Nephron (organoid): ENCODE data around the gene LRCH1.

Experiments used
- H3K27ac Mint-ChIP-seq, 3 experiments: 2 replicates each; pipeline ENCODE4 v1.8.0; 2020; ENCODE audit warnings: mixed read lengths in 3 of 3, mild to moderate bottlenecking in 2 of 3, moderate library complexity in 1 of 3
- H3K27me3 Mint-ChIP-seq: 2 replicates; pipeline ENCODE4 v1.8.0; 2021; ENCODE audit warnings: low read depth, mild to moderate bottlenecking, moderate library complexity, mixed read lengths
- H3K36me3 Mint-ChIP-seq: 2 replicates; pipeline ENCODE4 v1.8.0; 2020; ENCODE audit warnings: low read depth, mixed read lengths
- H3K4me1 Mint-ChIP-seq: 2 replicates; pipeline ENCODE4 v1.8.0; 2020; ENCODE audit warnings: mixed read lengths
- H3K4me3 Mint-ChIP-seq, 3 experiments: 2 replicates each; pipeline ENCODE4 v1.8.0; 2020; ENCODE audit warnings: mild to moderate bottlenecking in 3 of 3, mixed read lengths in 3 of 3, moderate library complexity in 2 of 3
- H3K9me3 Mint-ChIP-seq: 2 replicates; pipeline ENCODE4 v1.8.0; 2020; ENCODE audit warnings: mixed read lengths
- TF ChIP-seq, protein P1 (sequence below), 3 experiments: fragments of 200-600 bp; sonication (generic); IDR thresholded peaks; one replicate each; pipeline ENCODE4 v1.5.0; 2021; ENCODE audit warnings: antibody characterized with exemption in 3 of 3; ENCODE audit not compliant: unreplicated experiment in 3 of 3

The LRCH1 gene

DNA sequence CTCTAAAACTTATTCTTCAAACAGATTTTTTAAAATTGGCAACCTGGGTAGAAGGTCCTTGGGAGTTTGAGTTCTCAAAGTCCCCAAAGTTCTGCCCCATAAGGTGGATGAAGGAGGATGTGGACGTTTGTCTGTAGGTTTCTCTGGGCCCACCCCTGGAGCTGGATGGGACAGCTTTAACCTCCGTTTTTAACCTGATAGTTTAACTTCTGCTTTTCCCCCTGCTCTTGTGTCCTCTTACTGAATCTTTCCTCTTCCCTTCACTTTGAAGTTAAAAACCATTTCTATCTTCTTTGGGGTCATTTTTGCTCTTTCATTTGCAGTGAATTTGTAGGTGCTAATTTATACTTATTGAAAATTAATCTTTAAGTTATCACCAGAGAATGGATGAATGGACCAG, 164.9 kb downstream of the LRCH1 start:
- H3K27me3 Mint-ChIP-seq, result no peaks in the 10 kb centered on the region
- TF ChIP-seq, protein P1, sequence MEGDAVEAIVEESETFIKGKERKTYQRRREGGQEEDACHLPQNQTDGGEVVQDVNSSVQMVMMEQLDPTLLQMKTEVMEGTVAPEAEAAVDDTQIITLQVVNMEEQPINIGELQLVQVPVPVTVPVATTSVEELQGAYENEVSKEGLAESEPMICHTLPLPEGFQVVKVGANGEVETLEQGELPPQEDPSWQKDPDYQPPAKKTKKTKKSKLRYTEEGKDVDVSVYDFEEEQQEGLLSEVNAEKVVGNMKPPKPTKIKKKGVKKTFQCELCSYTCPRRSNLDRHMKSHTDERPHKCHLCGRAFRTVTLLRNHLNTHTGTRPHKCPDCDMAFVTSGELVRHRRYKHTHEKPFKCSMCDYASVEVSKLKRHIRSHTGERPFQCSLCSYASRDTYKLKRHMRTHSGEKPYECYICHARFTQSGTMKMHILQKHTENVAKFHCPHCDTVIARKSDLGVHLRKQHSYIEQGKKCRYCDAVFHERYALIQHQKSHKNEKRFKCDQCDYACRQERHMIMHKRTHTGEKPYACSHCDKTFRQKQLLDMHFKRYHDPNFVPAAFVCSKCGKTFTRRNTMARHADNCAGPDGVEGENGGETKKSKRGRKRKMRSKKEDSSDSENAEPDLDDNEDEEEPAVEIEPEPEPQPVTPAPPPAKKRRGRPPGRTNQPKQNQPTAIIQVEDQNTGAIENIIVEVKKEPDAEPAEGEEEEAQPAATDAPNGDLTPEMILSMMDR (IDR thresholded peaks at IDR 0.05; ENCODE audit: unreplicated experiment in 3 of 3), result no peak
- peaks cover 4% of the 10 kb centered on the region for H3K36me3 Mint-ChIP-seq
- H3K4me1 Mint-ChIP-seq, result peaks cover 26% of the 10 kb centered on the region
- peak overlapping the region in 1 of 3 experiments; percentile 8 for H3K27ac Mint-ChIP-seq
- no peak overlapping the region for H3K4me3 Mint-ChIP-seq
- no peaks in the 10 kb centered on the region for H3K9me3 Mint-ChIP-seq

DNA sequence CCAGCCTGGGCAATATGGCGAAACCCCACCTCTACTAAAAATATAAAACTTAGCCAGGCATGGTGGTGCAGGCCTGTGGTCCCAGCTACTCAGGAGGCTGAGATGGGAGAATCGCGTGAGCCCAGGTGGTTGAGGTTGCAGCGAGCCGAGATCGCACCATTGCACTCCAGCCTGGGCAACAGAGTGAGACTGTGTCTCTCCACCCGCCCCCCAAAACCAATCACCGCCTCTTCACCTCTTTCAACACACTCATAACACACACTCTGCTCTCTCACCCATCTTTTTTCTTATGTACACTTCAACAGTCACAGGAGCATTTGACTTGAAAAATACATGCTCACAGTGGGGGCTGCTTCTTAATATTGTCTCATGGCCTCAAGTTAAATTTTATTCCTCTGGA, 167.2 kb downstream of the LRCH1 start:
- Mint-ChIP-seq H3K9me3 (no peaks in the 10 kb centered on the region), H3K27me3 (no peaks in the 10 kb centered on the region), H3K27ac (no peak overlapping the region), H3K4me1 (peaks cover 26% of the 10 kb centered on the region), H3K36me3 (peaks cover 24% of the 10 kb centered on the region), H3K4me3 (no peak overlapping the region)
- TF ChIP-seq, protein P1 (IDR thresholded peaks at IDR 0.05; ENCODE audit: unreplicated experiment in 3 of 3), result no peak

DNA sequence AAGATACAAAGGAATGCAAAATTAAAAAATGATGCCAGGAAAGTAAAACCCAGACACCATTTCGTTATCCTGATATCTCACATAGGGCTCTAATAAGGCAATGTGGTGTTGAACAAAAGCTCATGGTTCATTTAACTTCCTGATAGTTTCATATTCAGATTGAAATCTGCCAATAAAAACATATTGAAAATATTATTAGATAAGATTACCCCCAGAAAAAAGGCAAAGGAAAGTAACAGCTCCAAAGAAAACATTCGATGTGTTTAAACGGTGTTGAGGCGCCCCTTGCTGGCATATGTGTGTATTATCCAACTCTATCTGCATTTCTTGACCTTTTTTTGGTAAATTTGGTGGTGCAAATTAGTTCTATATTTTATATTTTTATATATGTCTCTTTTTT, 168.1 kb downstream of the LRCH1 start:
- no peak overlapping the region for H3K27ac Mint-ChIP-seq
- H3K4me3 Mint-ChIP-seq, result no peak overlapping the region
- peaks cover 33% of the 10 kb centered on the region for H3K36me3 Mint-ChIP-seq
- no peaks in the 10 kb centered on the region for H3K27me3 Mint-ChIP-seq
- no peaks in the 10 kb centered on the region for H3K9me3 Mint-ChIP-seq
- peaks cover 25% of the 10 kb centered on the region for H3K4me1 Mint-ChIP-seq
- TF ChIP-seq, protein P1 (IDR thresholded peaks at IDR 0.05; ENCODE audit: unreplicated experiment in 3 of 3), result peak; percentile 79 to 88 (median 81)

DNA sequence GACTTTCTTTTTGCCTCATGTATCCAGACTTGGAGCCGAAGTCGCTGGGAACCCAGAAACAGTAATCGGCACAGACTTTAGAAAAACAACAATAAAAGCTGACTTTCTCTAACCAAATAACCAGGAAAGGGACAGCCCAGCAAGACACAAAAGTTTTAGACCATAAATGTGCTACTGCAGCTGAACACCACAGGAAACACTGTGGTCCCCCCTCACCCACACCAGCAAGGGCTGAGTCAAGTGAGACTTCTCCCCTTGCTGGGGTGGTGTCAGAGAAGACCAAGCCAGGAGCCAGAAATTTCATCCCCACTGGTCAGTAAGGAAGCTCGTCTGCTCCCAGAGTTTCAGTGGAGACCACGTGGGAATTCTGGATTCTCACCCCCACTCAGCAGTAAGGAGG, 173.4 kb downstream of the LRCH1 start:
- no peak overlapping the region for H3K4me3 Mint-ChIP-seq
- H3K9me3 Mint-ChIP-seq, result no peaks in the 10 kb centered on the region
- H3K27me3 Mint-ChIP-seq, result no peaks in the 10 kb centered on the region
- peaks cover 74% of the 10 kb centered on the region for H3K36me3 Mint-ChIP-seq
- no peak overlapping the region for H3K27ac Mint-ChIP-seq
- H3K4me1 Mint-ChIP-seq, result peaks cover 5% of the 10 kb centered on the region
- TF ChIP-seq, protein P1 (IDR thresholded peaks at IDR 0.05; ENCODE audit: unreplicated experiment in 3 of 3), result no peak

DNA sequence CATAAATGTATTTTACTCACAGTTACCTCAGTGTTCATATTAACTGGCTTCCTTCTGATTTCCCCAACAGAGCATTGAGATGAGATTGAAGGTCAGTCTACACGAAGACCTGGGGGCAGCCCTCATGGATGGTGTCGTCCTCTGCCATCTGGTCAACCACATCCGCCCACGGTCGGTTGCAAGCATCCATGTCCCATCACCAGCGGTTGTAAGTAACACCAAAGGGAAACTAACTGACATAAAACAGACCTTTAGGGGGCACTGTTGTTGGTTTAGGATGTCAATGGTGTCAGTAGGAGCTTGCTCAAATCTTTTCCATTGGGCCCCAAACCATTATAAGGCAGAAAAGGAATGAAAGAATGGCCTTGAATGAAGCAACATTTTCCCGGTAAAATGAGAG, 175.8 kb downstream of the LRCH1 start:
- TF ChIP-seq, protein P1 (IDR thresholded peaks at IDR 0.05; ENCODE audit: unreplicated experiment in 3 of 3), result no peak
- H3K27ac Mint-ChIP-seq, result no peak overlapping the region
- no peak overlapping the region for H3K4me3 Mint-ChIP-seq
- H3K9me3 Mint-ChIP-seq, result no peaks in the 10 kb centered on the region
- no peaks in the 10 kb centered on the region for H3K4me1 Mint-ChIP-seq
- peaks cover 78% of the 10 kb centered on the region for H3K36me3 Mint-ChIP-seq
- H3K27me3 Mint-ChIP-seq, result no peaks in the 10 kb centered on the region

DNA sequence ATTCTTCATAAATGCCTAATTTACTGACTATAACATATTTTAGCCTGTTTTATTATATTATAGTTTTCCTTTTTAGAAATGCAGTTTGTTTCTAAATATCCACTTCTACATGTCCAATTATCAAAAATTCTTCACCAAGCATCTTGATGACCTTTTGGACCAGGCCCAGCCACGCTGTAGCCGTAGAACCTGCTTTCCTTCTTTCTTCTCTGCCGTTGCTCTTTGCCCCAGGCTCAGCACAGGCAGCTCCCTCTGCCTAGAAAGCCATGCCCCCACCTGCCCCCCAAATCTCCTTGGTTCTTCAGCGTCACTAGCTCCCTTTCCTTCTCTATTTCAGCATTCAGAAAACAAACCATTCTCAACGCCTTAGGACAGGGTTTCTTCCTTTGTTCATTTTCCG, 178.6 kb downstream of the LRCH1 start:
- Mint-ChIP-seq H3K27me3 (no peaks in the 10 kb centered on the region), H3K9me3 (no peaks in the 10 kb centered on the region), H3K36me3 (peaks cover 62% of the 10 kb centered on the region), H3K27ac (no peak overlapping the region), H3K4me1 (peaks cover 4% of the 10 kb centered on the region), H3K4me3 (no peak overlapping the region)
- TF ChIP-seq, protein P1 (IDR thresholded peaks at IDR 0.05; ENCODE audit: unreplicated experiment in 3 of 3), result no peak
